ENCODE measurements around the gene NAA11.

NAA11 gene

GRCh38 chr4:79325864-79326328, at the start of gene NAA11:
Gene NAA11 (minus strand): TSS chr4:79326061. CDS start chr4:79325877, 184 bp downstream.
- DNase-seq: no peak

GRCh38 chr4:79370026-79370425, 44.2 kb upstream of the NAA11 start:
- no peak for DNase-seq

- peak; percentile 59 for DNase-seq
These were observed 41.2 kb upstream of the NAA11 start for GRCh38 chr4:79367096-79367495.

- no peak for DNase-seq
These were observed 40.6 kb upstream of the NAA11 start for GRCh38 chr4:79366422-79366821.

GRCh38 chr4:79364061-79364460, 38.2 kb upstream of the NAA11 start:
- DNase-seq: no peak

- no peak for DNase-seq
These were observed 36.8 kb upstream of the NAA11 start for GRCh38 chr4:79362626-79363025.

GRCh38 chr4:79360006-79360405, 34.1 kb upstream of the NAA11 start:
- no peak for DNase-seq

- peak; percentile 50 for DNase-seq
These were observed 32.6 kb upstream of the NAA11 start for GRCh38 chr4:79358438-79358837.

GRCh38 chr4:79357365-79357764, 31.5 kb upstream of the NAA11 start:
- DNase-seq: no peak

GRCh38 chr4:79353075-79353474, 27.2 kb upstream of the NAA11 start:
- no peak for DNase-seq

- no peak for DNase-seq
These were observed 22.5 kb upstream of the NAA11 start for GRCh38 chr4:79348405-79348804.

- no peak for DNase-seq
These were observed 16.2 kb upstream of the NAA11 start for GRCh38 chr4:79341893-79342653.

GRCh38 chr4:79340568-79340967, 14.7 kb upstream of the NAA11 start:
- DNase-seq: no peak

- DNase-seq: peak; percentile 49
These were observed 12.3 kb upstream of the NAA11 start for GRCh38 chr4:79338148-79338547.

GRCh38 chr4:79334783-79335182, 8.9 kb upstream of the NAA11 start:
- DNase-seq: no peak

- no peak for DNase-seq
These were observed 8.5 kb upstream of the NAA11 start for GRCh38 chr4:79334341-79334740.

- DNase-seq: no peak
These were observed 5.4 kb upstream of the NAA11 start for GRCh38 chr4:79331126-79331876.

GRCh38 chr4:79330720-79331119, 4.9 kb upstream of the NAA11 start:
- DNase-seq: no peak

GRCh38 chr4:79325436-79325835, 425 bp downstream of the NAA11 start:
- no peak for DNase-seq

GRCh38 chr4:79319975-79320374, 5.9 kb downstream of the NAA11 start:
- DNase-seq: no peak

- DNase-seq: no peak
These were observed 8.2 kb downstream of the NAA11 start for GRCh38 chr4:79317711-79318110.

- DNase-seq: no peak
These were observed 10.0 kb downstream of the NAA11 start for GRCh38 chr4:79315891-79316290.

GRCh38 chr4:79311279-79311678, 14.6 kb downstream of the NAA11 start:
- DNase-seq: no peak

- no peak for DNase-seq
These were observed 16.9 kb downstream of the NAA11 start for GRCh38 chr4:79308971-79309370.
